ENCODE results near the gene SPON1. TPM values are rescaled to one million over a fixed set of nuclear protein-coding genes. Genes with fewer than 3 reads are reported as not detected.
"Not testable (repeated sequence)": the region's sequence is repeated elsewhere in the genome, so short reads cannot be mapped to it uniquely, and the experiment has no call there.

Gene SPON1
- total RNA-seq, 1 donor from 2014 or later = 328 TPM

- no peak for DNase-seq (ENCODE audit: low spot score)
Observed at GRCh38 chr11:14240221-14240620, 277.7 kb downstream of the SPON1 start.

GRCh38 chr11:14240951-14241350 is 278.4 kb downstream of the SPON1 start:
- no peak for DNase-seq (ENCODE audit: low spot score)

GRCh38 chr11:14242187-14242586 is 279.7 kb downstream of the SPON1 start:
- DNase-seq (ENCODE audit: low spot score) = no peak

GRCh38 chr11:14242733-14243132 is 280.2 kb downstream of the SPON1 start:
- no peak for DNase-seq (ENCODE audit: low spot score)

GRCh38 chr11:14244926-14245325 is 282.4 kb downstream of the SPON1 start:
- DNase-seq (ENCODE audit: low spot score) = no peak

GRCh38 chr11:14245444-14245843 is 282.9 kb downstream of the SPON1 start:
- DNase-seq (ENCODE audit: low spot score) = no peak

- DNase-seq (ENCODE audit: low spot score) = peak; percentile 51
Observed at GRCh38 chr11:14248580-14248981, 286.1 kb downstream of the SPON1 start.

- DNase-seq (ENCODE audit: low spot score) = peak; percentile 78
Observed at GRCh38 chr11:14249121-14249963, 286.8 kb downstream of the SPON1 start.

- DNase-seq (ENCODE audit: low spot score) = no peak
Observed at GRCh38 chr11:14251754-14252153, 289.2 kb downstream of the SPON1 start.

- DNase-seq (ENCODE audit: low spot score) = not testable (repeated sequence)
Observed at GRCh38 chr11:14252501-14252900, 290.0 kb downstream of the SPON1 start.

- no peak for DNase-seq (ENCODE audit: low spot score)
Observed at GRCh38 chr11:14253421-14253820, 290.9 kb downstream of the SPON1 start.

- no peak for DNase-seq (ENCODE audit: low spot score)
Observed at GRCh38 chr11:14253840-14254239, 291.3 kb downstream of the SPON1 start.

GRCh38 chr11:14254533-14255237 is 292.2 kb downstream of the SPON1 start:
- no peak for DNase-seq (ENCODE audit: low spot score)

GRCh38 chr11:14255238-14255534 is 292.7 kb downstream of the SPON1 start:
- no peak for DNase-seq (ENCODE audit: low spot score)

GRCh38 chr11:14258221-14258935 is 295.9 kb downstream of the SPON1 start:
- DNase-seq (ENCODE audit: low spot score) = peak; percentile 70

GRCh38 chr11:14259186-14259784 is 296.8 kb downstream of the SPON1 start:
- DNase-seq (ENCODE audit: low spot score) = no peak

- DNase-seq (ENCODE audit: low spot score) = no peak
Observed at GRCh38 chr11:14259878-14260277, 297.4 kb downstream of the SPON1 start.

- peak; percentile 48 for DNase-seq (ENCODE audit: low spot score)
Observed at GRCh38 chr11:14261066-14261465, 298.5 kb downstream of the SPON1 start.

- DNase-seq (ENCODE audit: low spot score) = no peak
Observed at GRCh38 chr11:14262271-14262846, 299.8 kb downstream of the SPON1 start.

GRCh38 chr11:14264966-14265365 is 302.4 kb downstream of the SPON1 start:
- no peak for DNase-seq (ENCODE audit: low spot score)

- no peak for DNase-seq (ENCODE audit: low spot score)
Observed at GRCh38 chr11:14266622-14267021, 304.1 kb downstream of the SPON1 start.
